ENCODE measurements around the gene KCNK3.
"Not testable (repeated sequence)": the region's sequence is repeated elsewhere in the genome, so short reads cannot be mapped to it uniquely, and the experiment has no call there.

The KCNK3 gene

GRCh38 chr2:26653207-26654060 lies 39.1 kb upstream of the KCNK3 start:
- no peak for DNase-seq
- TF ChIP-seq POLR2A (IDR thresholded peaks at IDR 0.05; ENCODE audit: low read length) = no peak

- no peak for TF ChIP-seq GATA1 (IDR thresholded peaks at IDR 0.05; ENCODE audit: low read depth, low read length)
- no peak for TF ChIP-seq POLR2A (IDR thresholded peaks at IDR 0.05; ENCODE audit: low read length)
- no peak for DNase-seq
Measured at GRCh38 chr2:26654061-26654340, 38.5 kb upstream of the KCNK3 start.

DNA sequence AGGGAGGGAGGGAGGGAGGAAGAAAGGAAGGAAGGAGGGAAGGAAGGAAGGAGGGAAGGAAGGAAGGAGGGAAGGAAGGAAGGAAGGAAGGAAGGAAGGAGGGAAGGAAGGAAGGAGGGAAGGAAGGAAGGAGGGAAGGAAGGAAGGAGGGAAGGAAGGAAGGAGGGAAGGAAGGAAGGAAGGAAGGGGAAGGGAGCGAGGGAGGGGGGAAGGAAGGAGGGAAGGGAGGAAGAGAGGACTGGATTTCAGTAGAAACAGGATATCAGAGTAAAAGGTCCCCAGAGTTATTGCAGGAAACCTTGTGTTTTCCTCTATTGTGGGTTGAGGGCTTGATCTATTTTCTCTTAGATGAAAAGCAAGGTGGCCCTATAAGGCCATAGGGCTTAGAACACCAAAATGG lies 37.4 kb upstream of the KCNK3 start:
- not testable (repeated sequence) for DNase-seq

DNA sequence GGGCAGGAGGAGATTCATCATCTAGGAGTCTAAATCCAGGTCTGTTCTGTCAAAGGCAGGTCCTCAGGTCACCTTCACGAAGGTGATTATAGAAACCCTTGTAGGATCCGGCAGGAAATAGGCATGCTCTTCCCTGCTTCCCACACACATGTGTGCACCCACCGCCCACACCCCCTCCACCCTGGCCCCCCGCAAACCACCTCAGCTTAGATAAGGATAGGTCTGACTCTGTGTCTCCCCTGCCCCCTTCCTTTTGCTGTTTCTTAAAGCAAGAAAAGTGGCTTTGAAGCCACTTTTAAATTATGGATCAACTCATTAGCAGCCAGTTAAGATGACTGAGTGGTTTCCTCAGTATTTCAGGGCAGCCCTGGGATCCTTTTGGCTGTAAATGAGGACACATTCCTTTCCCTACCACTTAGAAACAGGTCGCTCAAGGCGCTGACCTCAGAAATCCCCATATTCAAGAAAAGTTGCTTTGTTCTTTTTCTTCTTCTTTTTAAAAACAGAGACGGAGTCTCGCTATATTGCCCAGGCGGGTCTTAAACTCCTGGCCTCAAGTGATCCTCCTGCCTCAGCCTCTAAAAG lies 36.8 kb upstream of the KCNK3 start:
- TF ChIP-seq GATA1 (IDR thresholded peaks at IDR 0.05; ENCODE audit: low read depth, low read length) = no peak
- no peak for TF ChIP-seq POLR2A (IDR thresholded peaks at IDR 0.05; ENCODE audit: low read length)

GRCh38 chr2:26657265-26657664 lies 35.3 kb upstream of the KCNK3 start:
- no peak for DNase-seq

More for the DNA sequence above, 36.8 kb upstream of the KCNK3 start:
- DNase-seq = no peak

DNA sequence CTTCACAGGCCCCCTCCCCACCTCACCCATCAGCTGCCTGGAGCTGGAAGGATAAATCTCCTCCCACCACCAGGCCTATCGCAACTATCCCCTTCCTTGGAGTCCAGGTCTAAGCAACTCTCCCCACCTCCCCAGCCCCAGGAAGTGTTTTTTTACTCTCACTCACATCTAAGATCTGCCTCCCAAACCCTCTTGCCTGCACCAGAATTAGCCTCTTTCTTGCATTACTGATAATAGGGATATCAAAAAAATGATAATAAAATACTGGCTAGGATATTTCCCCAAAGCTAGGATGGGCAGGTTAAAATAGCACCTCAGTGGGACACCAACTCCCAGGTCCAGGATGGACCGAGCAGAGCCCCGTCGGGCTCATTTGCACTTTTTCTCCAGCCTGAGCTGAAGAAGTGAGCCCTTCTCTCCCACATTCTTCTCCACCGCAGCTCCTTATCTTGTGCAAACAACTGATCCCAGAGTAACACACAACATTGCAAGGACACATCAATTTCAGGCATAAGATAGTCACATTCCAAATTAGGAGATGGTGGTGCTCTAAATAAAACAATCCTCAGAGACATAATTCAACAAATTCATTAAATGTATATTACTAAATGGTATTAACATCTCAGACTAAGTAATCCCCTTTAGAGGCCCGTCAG lies 33.7 kb upstream of the KCNK3 start:
- TF ChIP-seq POLR2A (IDR thresholded peaks at IDR 0.05; ENCODE audit: low read length) (no peak), GATA1 (IDR thresholded peaks at IDR 0.05; ENCODE audit: low read depth, low read length) (no peak)

More at GRCh38 chr2:26657265-26657664, 35.3 kb upstream of the KCNK3 start:
- TF ChIP-seq GATA1 (IDR thresholded peaks at IDR 0.05; ENCODE audit: low read depth, low read length) (no peak), POLR2A (IDR thresholded peaks at IDR 0.05; ENCODE audit: low read length) (no peak)

DNA sequence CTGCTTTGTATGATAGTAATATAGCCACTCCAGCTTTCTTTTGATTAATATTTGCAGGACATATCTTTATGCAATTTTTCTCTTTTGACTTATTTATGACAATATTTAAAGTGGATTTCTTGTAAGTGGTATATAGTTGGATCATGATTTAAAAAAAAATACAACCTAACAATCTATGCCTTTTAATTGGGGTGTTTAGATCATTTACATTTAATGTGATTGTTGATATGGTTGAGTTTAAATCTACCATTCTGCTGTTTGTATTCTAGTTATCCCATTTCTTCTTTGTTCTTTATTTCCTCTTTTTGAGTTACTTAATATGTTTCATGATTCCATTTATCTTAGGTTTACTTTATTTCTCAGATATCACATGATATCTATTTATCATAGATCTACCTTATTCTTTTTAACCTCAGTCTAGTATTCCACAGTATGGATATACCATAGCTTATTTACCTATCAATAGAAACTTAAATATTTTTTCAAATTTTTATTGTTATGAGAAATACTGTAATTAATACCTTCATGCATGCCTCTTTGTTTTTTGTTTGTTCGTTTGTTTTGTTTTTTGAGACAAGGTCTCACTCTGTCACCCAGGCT lies 32.1 kb upstream of the KCNK3 start:
- TF ChIP-seq POLR2A (IDR thresholded peaks at IDR 0.05; ENCODE audit: low read length) (no peak), GATA1 (IDR thresholded peaks at IDR 0.05; ENCODE audit: low read depth, low read length) (no peak)

More for the DNA sequence above, 33.7 kb upstream of the KCNK3 start:
- DNase-seq = no peak

DNA sequence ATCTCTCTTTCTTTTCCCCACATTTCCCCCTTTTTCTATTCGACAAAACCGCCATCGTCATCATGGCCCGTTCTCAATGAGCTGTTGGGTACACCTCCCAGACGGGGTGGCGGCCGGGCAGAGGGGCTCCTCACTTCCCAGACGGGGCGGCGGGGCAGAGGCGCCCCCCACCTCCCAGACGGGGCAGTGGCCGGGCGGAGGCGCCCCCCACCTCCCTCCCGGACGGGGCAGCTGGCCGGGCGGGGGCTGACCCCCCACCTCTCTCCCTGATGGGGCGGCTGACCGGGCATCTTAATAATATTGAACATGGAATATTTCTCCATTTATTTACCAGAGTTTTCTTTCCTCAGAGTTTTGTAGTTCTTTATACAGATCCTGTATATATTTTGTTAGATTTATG lies 27.2 kb upstream of the KCNK3 start:
- not testable (repeated sequence) for DNase-seq

More for the DNA sequence above, 32.1 kb upstream of the KCNK3 start:
- no peak for DNase-seq

DNA sequence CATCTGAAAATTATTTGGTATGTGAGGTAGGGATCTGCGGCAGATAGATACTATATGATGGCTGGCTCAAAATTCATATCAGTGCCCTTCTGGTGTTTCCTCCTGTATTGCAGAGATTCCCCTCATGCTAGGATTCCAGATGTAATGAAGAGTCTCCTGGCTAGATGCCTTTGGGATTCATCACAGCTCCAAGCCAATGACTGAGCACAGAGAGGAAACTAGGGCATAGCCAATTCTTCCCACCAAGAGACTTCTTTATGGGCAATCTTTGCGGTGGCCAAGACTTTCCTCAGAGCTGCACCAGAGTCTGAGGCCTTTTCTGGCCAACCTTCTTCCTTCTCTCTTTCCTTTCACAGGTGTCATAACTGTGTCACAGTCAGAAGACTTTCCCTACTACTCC lies 25.9 kb upstream of the KCNK3 start:
- TF ChIP-seq POLR2A (IDR thresholded peaks at IDR 0.05; ENCODE audit: low read length) (no peak), GATA1 (IDR thresholded peaks at IDR 0.05; ENCODE audit: low read depth, low read length) (no peak)
- DNase-seq = no peak

DNA sequence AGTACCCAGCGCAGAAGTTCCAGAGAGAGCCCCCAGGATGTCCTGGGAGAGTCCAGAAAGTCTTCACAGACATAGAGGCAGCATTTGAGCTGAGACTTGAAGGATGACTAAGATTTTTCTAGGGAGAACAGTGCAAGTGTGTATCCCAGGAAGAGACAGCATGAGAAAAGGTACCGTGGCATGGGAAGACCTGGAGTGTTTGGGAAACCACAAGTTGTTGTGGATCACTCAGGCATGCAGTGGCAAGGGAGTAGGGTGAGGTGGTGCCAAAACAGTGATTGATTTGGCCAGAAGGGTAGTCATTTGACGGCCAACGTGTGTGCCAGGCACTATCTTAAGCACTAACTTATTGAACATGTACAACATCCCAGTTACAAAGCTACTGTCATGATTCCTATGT lies 24.5 kb upstream of the KCNK3 start:
- TF ChIP-seq POLR2A (IDR thresholded peaks at IDR 0.05; ENCODE audit: low read length) (no peak), GATA1 (IDR thresholded peaks at IDR 0.05; ENCODE audit: low read depth, low read length) (no peak)
- DNase-seq = no peak

- TF ChIP-seq GATA1 (IDR thresholded peaks at IDR 0.05; ENCODE audit: low read depth, low read length) (no peak), POLR2A (IDR thresholded peaks at IDR 0.05; ENCODE audit: low read length) (no peak)
- no peak for DNase-seq
Measured at GRCh38 chr2:26668856-26669750, 23.4 kb upstream of the KCNK3 start.

DNA sequence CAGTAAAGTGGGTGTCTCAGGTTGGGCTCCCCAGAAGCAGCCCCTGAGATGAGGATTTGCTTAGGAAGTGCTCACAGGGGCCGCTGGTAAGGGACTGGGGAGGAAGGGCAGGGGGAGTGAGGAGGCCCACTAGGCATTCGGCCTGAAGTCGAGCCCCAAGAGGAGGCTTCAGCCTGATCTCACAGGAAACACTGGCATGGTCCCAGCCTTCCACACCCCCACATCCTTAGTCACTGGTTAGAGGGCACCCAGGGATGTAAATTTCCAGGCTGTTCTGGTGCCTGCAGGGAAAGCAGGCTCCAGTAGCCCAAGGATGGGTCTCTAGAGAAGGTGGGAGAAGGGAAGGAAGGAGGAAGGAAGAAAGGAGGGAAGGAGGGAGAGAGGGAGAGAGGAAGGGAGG lies 22.4 kb upstream of the KCNK3 start:
- no peak for DNase-seq
- TF ChIP-seq POLR2A (IDR thresholded peaks at IDR 0.05; ENCODE audit: low read length) (no peak), GATA1 (IDR thresholded peaks at IDR 0.05; ENCODE audit: low read depth, low read length) (no peak)

- TF ChIP-seq GATA1 (IDR thresholded peaks at IDR 0.05; ENCODE audit: low read depth, low read length) = no peak
- no peak for TF ChIP-seq POLR2A (IDR thresholded peaks at IDR 0.05; ENCODE audit: low read length)
- no peak for DNase-seq
Measured at GRCh38 chr2:26670931-26671460, 21.5 kb upstream of the KCNK3 start.

Measured in erythroblast (primary cell).